HG03108 (cell line): ENCODE results near the gene POLR2F.
"Not testable (repeated sequence)": the region's sequence is repeated elsewhere in the genome, so short reads cannot be mapped to it uniquely, and the experiment has no call there.

Experiments used
- ATAC-seq: cut with Tn5 transposase; IDR thresholded peaks from one replicate; pipeline ENCODE4 v1.9.1; 2021; ENCODE audit warnings: moderate library complexity; ENCODE audit not compliant: unreplicated experiment

The POLR2F gene

DNA sequence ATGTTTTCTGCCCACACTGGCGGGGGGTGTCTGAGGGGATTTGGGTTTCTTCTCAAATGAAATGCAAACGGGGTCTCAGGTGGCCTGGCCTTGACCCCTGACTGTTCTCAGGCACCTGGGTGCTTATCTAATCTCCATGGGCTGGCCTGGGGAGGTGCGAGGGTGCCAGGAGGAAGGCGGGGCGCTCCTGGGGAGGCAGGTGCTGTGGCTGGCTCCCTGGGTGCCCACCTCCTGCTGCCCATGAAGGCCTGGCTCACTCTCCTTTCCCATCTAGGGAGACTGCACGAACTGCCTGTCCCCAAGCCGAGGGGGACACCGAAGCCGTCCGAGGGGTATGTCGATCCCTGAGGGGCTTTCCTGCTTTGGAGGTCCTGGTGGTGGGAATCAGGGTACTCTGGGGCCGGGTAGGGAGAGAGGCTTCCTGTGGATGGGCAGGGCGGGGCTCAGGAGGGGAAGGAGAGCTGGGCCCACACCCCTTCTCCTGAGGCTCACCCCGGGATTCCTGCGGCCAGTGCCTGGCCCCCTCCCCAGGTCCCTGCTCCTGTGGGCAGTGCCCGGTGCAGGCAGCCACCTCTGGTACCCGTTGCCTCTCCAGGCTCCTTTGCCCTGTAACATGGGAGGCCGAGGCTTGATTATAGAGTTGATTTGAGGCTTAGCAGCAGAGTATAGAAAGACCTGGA, 29.0 kb upstream of the POLR2F start:
- no peak for ATAC-seq

DNA sequence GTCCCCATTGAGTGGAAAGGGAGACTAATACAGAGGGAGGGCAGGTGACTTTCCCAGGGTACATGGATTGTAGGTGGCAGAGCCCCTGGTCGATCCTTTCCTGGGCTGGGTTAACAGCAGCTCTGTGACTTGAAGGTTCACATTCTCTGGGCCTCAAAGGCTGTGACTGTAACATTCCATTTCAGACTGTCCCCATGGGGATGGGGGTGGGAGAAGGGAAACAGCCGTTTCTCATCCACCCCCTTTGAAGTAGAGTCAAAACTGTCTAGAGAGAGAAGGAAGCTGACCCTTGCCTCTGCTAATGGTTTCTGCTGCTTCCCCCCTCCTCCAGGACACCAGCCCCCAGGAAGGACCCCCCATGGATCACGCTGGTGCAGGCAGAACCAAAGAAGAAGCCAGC, 28.2 kb upstream of the POLR2F start:
- ATAC-seq: no peak

DNA sequence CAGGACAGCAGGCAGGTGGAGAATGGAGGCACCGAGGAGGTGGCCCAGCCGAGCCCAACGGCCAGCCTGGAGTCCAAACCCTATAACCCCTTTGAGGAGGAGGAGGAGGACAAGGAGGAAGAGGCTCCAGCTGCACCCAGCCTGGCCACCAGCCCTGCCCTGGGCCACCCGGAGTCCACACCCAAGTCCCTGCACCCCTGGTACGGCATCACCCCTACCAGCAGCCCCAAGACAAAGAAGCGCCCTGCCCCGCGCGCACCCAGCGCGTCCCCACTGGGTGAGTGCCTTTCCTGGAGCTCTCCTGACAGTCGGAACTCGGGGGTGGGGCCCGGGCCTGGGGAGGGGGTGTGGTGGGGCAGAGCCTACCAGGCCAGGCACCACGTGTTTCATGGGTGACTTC, 27.7 kb upstream of the POLR2F start:
- ATAC-seq: no peak

DNA sequence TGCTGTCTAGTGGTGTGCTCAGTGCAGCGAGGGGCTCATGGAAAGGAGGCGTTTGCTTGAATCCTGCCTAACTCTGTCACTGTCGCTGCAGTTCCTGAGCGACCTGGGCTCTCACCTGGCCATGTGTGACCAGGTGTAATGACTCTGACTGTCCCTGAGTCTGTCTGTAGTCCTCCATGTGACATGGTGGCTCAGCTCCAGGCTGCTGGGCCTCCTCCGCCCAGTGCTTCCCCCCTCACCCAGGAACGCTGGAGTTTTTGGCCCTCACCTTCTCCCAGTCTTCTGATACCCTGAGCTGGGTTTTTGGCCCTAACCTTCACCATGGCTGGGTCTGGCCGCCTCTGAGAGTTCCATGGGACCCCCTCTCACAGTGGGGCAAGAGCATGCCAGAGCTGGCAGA, 27.1 kb upstream of the POLR2F start:
- no peak for ATAC-seq

DNA sequence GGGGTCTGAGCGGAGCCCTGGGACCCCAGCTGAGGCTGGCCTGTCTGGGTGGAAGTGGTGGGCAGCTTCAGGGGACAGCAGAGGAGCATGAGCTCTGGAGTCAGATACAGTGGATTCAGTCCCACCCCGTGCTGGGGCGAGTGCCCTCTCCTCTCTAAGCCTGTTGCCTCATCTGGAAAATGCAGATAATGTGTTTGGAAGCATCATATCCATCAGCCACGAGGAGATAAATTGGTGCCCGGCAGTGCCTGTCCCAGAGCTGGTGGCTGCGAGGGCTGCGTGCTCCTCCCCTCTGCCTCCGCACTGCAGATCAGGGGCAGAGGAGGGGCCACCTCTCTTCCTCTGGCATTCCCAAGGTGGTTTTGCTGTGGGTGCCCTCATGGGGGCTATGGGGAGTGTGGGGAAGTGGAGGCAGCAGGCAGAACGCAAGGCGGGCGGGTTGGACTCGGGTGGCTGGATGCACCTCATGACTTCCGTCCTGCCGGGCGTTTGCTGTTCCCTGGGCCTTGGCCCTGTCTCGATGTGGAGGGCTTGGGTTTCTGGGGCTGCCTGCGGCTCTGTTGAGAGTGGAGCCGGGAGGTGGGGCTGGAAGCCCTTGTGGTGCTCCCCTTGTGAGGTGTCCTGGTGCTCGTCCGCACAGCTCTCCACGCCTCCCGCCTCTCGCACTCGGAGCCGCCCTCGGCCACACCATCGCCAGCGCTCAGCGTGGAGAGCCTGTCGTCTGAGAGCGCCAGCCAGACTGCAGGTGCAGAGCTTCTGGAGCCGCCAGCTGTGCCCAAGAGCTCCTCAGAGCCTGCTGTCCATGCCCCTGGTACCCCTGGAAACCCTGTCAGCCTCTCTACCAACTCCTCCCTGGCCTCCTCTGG, 26.5 kb upstream of the POLR2F start:
- ATAC-seq: no peak

DNA sequence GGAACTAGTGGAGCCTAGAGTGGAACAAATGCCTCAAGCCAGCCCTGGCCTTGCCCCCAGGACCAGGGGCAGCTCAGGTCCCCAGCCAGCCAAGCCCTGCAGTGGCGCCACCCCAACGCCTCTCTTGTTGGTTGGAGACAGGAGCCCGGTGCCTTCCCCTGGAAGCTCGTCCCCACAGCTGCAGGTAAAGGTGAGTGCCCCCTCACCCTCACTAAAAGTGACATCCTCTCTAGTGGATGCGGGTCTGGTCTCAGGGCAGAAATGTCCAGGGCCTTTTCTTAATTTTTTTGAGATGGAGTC, 25.9 kb upstream of the POLR2F start:
- no peak for ATAC-seq

DNA sequence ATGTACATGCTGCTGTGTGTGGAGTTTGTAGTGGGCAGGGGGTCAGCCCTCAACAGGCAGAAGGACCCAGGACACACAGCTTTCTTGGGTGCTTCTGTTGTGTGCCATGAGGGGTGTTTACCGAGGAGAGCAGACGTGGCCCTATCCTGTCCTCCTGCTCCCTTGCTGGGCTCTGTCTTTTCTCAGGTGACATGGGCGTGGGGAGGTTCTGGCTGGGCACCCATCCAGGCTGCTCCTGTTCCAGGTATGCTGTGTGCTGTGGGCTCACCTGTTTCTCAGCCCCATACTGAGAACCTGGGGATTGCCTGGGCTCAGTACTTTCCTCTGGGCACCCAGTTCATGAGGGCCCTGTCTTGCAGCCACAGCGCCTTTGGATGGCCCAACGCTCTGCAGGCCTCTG, 24.1 kb upstream of the POLR2F start:
- no peak for ATAC-seq

DNA sequence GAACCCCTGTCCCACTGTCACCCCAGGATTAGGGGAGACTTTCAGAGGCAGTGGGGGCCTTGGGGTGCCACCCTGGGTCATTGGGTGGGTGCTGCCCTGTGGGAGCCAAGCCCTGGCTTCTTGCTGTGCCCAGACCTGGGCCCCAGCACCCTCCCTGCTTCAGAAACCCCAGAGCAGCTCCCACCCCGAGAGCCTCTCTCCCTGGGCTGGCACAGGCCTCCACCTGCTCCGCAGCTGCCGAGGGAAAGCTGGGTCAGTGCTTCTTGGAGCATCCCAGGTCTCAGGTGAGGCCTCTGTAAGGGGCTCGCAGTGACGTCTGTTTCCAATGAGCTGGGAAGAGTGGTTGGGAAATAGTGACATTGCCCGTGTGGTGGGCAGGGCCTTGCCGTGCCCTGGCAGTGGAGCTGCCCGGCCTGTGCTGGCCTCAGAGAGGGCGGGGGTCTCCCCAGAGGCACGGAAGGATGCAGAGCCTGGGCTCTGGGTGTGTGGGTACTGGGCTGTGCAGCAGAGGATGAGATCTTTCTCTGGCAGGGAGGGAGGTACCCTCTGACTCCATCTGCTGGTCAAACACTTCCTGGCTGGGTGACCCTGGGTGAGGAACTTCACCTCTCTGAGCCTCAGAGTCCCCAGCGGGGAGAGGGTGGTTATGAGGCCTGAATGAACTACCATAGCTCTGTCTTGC, 23.1 kb upstream of the POLR2F start:
- ATAC-seq: no peak

DNA sequence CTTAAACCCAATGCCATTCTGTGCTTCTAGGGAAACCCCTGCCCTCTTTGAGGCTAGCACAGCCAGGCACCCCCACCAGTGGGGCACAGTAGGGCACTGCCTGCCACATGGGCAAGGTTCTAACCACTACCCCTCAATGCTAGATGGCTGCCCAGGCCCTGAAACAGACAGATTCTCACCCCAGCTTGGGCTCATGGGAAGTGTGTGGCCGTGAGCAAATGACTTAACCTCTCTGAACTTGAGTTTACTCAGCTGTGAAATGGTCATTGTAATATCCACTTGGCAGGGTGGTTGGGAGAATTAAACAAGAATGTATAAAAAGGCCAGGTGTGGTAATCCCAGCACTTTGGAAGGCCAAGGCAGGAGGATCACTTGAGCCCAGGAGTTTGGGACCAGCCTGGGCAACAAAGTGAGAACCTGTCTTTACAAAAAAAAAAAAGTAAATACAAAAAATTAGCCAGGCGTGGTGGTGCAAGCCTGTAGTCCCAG, 22.5 kb upstream of the POLR2F start:
- ATAC-seq: no peak

DNA sequence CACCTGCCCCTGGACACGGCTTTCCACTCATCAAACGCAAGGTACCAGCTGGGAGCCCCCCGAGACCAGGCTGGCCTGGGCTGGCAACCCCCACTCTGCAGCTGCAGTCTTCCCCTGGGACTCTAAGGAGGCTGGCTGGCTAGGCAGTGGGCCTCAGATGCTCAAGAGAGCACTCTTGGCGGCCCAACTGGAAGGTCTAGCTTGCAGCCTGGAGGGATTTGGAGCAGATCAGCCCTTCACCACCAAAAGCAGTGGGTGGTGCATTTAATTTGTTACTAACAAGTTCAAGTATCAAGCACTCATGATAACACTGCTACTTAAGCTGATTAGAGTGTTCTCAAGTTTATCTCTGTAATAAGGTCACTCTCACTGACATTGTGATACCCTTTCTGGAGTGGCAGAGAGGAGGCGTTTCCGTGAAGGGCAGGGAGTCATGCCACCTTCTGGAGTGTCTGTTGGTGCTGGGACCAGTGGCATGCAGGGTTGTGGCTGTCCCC, 21.6 kb upstream of the POLR2F start:
- no peak for ATAC-seq

DNA sequence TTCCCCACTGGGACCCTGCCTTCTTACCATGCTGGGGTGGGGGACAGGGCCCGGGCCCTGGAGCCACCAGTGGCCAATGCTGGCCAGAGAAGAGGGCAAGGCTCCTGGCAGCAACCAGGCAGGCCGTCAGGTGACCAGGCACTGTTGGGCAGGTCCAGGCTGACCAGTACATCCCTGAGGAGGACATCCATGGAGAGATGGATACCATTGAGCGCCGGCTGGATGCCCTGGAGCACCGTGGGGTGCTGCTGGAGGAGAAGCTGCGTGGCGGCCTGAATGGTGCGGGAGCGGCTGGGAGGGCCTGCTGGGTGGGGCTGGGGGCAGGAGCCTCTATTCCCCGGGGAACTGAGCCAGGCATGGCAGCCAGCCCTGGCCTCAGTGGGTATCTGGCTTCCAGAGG, 21.1 kb upstream of the POLR2F start:
- no peak for ATAC-seq

DNA sequence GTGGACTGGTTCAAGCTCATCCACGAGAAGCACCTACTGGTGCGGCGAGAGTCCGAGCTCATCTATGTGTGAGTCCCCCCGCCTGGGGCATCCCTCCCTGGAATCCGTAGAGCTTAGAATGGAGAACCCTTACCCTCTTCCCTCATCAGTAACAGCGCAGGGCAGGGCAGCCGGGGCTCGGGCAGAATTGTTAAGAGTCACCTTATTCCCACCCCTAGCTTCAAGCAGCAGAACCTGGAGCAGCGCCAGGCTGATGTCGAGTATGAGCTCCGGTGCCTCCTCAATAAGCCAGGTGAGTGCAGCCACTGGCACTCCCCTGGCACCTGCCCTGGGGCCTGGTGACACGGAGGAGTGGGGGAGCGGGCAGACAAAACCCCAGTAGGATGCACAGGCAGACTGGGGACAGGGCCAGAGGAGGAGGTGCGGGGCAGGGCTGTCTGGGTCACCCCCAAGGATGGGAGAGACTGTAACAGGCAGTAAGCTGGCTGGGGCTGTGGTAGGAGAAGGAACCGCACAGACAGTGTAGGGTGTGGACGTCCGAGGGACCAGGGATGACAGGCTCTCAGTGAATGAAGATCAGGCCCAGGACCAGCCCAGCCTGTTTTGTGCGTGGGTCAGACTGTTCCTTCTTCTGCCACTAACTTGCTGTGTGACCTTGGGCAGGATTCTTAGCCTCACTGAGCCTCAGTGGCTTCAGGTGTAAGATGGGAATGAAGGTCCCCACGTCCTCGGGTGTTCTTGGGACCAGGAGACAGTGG, 20.5 kb upstream of the POLR2F start:
- ATAC-seq: no peak

DNA sequence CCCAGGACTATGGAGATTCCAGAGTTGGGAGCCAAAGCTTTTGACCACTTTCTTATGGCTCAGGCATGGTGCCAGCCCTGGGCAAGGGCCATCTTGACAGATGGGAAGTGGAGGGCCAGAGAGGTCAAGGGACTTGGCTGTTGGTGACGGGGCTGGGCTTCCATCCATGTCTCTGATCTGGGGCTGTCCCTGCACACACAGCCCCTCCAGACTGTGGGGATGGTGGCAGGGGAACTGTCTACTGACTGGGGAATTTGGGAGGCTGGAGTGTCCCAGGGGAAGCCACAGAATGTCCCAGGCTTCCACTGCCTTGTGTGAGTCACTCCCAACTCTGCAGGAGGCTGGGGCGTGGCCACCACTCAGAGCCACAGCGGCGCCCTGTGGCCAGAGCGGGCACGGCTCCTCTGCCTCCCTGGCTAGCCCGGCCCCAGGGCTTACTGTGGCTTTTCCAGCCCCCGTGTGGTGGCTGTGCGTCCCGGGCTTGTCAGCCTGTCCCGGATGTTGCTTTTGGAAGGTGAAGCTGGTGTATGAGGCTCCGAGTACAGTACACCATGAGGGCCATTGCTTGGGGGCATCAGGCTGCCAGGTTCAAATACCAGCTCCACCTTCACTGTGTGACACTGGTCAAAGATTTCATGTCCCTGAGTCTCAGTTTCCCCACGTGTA, 19.7 kb upstream of the POLR2F start:
- peak; percentile 88 for ATAC-seq

DNA sequence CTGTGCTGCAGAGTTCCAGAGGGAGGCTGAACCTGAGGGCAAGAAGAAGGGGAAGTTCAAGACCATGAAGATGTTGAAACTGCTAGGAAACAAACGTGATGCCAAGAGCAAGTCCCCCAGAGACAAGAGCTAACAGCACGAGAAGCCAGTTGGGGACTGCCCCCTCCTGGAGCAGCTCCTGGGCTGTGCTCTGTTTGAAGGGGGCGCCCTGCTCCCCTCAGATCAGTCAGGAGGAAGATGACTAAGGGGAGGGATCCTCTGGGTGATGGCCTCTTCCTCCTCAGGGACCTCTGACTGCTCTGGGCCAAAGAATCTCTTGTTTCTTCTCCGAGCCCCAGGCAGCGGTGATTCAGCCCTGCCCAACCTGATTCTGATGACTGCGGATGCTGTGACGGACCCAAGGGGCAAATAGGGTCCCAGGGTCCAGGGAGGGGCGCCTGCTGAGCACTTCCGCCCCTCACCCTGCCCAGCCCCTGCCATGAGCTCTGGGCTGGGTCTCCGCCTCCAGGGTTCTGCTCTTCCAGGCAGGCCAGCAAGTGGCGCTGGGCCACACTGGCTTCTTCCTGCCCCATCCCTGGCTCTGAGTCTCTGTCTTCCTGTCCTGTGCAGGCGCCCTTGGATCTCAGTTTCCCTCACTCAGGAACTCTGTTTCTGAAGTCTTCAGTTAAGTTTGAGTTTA, 12.7 kb upstream of the POLR2F start:
- no peak for ATAC-seq

DNA sequence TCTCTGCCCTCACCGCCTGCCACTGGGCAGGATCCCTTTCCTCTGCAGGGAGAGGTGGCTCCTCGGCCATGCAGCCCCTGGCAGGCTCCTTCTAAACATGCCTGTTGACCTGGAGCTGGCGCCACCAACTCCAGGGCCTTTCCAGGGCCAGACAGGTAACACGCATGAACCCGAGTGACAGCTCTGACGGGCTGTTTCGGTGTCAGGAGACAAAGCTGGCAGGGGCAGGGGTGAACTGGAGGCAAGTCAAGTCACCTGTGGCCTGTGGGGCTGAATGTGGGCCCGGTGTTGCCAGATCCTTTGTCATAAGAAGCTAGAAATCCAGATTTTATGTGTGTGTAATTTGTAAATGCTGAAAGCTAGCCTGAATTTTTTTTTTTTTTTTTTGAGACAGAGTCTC, 11.4 kb upstream of the POLR2F start:
- no peak for ATAC-seq

DNA sequence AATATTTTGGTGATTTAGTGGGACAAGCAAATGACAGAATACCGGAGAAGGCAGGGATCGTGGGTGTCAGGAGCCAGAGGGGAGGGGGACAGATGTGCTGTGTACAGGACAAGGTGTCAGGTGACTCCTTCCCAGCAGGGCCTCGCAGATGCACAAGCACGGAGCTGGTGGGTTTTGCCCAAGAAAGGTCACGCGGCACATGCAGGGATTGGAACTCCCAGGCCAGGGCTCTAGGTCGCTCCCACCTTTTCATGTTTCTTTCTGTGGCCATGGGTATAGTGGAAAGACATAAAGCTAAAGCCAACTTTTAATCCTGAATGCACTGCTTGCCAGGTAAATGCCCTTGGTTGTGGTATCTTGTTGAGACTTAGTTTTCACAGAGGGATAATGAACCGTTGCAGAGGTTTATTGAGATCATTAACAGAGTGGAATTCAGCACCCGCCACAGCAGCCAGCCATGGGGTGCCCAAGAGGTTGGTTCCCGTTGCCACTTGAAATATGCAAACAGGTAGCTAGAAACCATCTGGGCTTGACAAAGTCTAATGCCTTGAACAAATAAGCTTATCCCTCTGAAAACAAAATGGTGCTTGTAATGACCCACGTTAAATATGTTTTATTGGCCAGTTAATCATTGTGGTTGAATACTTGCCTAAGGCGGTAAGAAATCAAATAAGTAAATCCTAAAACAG, 10.2 kb upstream of the POLR2F start:
- no peak for ATAC-seq

DNA sequence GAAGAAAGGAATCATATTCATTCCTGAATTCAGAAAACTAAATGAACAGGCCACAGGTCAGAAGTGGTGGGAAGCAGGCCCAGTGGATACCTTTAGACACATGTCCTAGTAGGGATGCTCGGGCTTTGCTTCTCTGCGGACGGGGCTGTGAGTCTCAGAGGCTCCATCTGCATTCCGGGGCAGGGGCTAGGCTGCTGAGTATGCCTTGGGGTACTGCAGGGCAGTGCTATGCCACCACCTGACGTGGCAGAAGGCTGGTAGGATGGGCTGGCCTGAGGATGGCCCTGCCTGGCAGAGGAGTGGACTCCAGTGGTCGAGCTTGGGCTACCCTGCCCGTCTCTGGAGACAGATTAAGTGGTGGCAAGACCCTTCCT, 9.7 kb upstream of the POLR2F start:
- ATAC-seq: no peak

DNA sequence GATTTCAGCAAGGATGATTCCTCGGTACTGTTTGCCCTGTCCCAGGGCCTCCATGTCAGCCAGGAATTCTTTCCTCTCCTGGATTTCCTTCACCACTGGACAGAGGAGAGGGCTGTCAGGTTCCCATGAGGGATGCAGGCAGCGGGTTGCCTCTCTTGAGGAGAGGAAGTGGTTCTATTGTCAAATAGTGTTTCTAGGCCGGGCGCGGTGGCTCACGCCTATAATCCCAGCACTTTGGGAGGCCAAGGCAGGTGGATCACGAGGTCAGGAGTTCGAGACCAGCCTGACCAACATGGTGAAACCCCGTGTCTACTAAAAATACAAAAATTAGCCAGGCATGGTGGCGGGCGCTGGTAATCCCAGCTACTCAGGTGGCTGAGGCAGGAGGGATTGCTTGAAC, 9.1 kb upstream of the POLR2F start:
- not testable (repeated sequence) for ATAC-seq

DNA sequence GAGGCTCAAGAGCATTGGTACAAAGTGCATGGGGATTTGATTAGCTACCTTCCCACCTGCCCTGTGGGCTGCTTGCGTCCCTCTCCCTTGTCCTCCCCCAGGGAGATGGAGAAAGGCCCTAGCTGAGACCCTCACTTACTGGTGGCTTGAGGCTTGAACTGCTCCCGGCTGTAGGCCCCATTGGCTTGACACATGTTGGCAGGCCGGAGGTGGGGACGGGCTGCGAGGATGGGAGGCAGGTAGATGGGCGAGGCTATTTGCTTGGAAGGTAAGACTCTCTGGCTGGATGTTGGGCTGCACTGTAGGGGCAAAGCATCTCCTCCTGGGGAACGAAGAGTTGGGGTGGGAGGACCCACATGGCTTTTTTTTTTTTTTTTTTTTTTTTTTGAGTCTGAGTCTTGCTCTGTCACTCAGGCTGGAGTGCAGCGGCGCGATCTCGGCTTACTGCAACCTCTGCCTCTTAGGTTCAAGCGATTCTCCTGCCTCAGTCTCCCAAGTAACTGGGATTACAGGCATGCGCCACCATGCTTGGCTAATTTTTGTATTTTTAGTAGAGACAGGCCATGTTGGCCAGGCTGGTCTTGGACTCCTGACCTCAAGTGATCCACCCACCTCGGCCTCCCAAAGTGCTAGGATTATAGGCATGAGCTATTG, 6.2 kb upstream of the POLR2F start:
- ATAC-seq: not testable (repeated sequence)
